ENCODE measurements around the gene STK32C.

- TF ChIP-seq CTCF (IDR thresholded peaks at IDR 0.05 in 8 of 11, conservative IDR thresholded peaks at IDR 0.05 in 3 of 11) (no peak), POLR2A (IDR thresholded peaks at IDR 0.05) (no peak), POLR2AphosphoS5 (IDR thresholded peaks at IDR 0.05) (no peak)
These were observed 24.8 kb downstream of the STK32C start for GRCh38 chr10:132282667-132283603.

Data from spleen (tissue), 7 donors.